DOHH2 (cell line): ENCODE results near the gene LGALS9.

Experiments used
- H3F3A ChIP-seq: fragments of 200-600 bp; sonication (generic), shearing (Covaris generic); 2 replicates; pipeline ENCODE4 v1.6.0; 2016; ENCODE audit warnings: antibody characterized with exemption, mild to moderate bottlenecking; ENCODE audit not compliant: control insufficient read depth, insufficient read depth
- H3K27ac ChIP-seq: fragments of 200-600 bp; sonication (generic); 2 replicates; pipeline ENCODE4 v1.5.1; 2014; ENCODE audit warnings: low read depth, mild to moderate bottlenecking, low read length, moderate library complexity
- H3K27me3 ChIP-seq: fragments of 200-600 bp; sonication (generic); 2 replicates; pipeline ENCODE4 v1.6.1; 2014; ENCODE audit warnings: mild to moderate bottlenecking, low read length, mixed read lengths; ENCODE audit not compliant: control insufficient read depth
- H3K36me3 ChIP-seq: fragments of 200-600 bp; sonication (generic); 2 replicates; pipeline ENCODE4 v1.6.1; 2014; ENCODE audit warnings: mild to moderate bottlenecking, low read length, moderate library complexity, mixed read lengths; ENCODE audit not compliant: control insufficient read depth
- H3K4me1 ChIP-seq: fragments of 200-600 bp; sonication (generic); 2 replicates; pipeline ENCODE4 v1.6.1; 2014; ENCODE audit warnings: mild to moderate bottlenecking, low read length, mixed read lengths; ENCODE audit not compliant: control insufficient read depth
- H3K4me2 ChIP-seq: fragments of 200-600 bp; sonication (generic); 2 replicates; pipeline ENCODE4 v1.6.0; 2014; ENCODE audit warnings: mild to moderate bottlenecking, low read length, moderate library complexity
- H3K4me3 ChIP-seq: fragments of 200-600 bp; sonication (generic); 2 replicates; pipeline ENCODE4 v1.5.1; 2014; ENCODE audit warnings: mild to moderate bottlenecking, low read length, mixed read lengths
- H3K79me2 ChIP-seq: fragments of 200-600 bp; sonication (generic); 2 replicates; pipeline ENCODE4 v1.6.1; 2014; ENCODE audit warnings: mild to moderate bottlenecking, low read length, mixed read lengths; ENCODE audit not compliant: control insufficient read depth
- H3K9me2 ChIP-seq: fragments of 200-600 bp; sonication (generic); replicated peaks from 2 replicates; pipeline ENCODE4 v1.6.1; 2014; ENCODE audit warnings: mild to moderate bottlenecking, low read length, mixed read lengths; ENCODE audit not compliant: control insufficient read depth
- H3K9me3 ChIP-seq: fragments of 200-600 bp; sonication (generic); 2 replicates; pipeline ENCODE4 v1.6.1; 2014; ENCODE audit warnings: antibody characterized with exemption, low read length, mixed read lengths; ENCODE audit not compliant: control insufficient read depth, insufficient read depth
- H4K20me1 ChIP-seq: fragments of 200-600 bp; sonication (generic); 2 replicates; pipeline ENCODE4 v1.6.0; 2014; ENCODE audit warnings: low read depth, mild to moderate bottlenecking, antibody characterized with exemption, low read length, moderate library complexity; ENCODE audit not compliant: control insufficient read depth, insufficient read depth
- EZH2phosphoT487 ChIP-seq: fragments of 200-600 bp; sonication (generic); IDR thresholded peaks from 2 replicates; pipeline ENCODE4 v1.6.1; 2017; ENCODE audit warnings: borderline replicate concordance, mild to moderate bottlenecking, antibody characterized with exemption, low read length, moderate library complexity, mixed read lengths
- TF ChIP-seq, protein P1 (sequence below): fragments of 200-600 bp; sonication (generic); IDR thresholded peaks from one replicate; pipeline ENCODE4 v1.5.1; 2014; ENCODE audit warnings: antibody characterized with exemption, mild to moderate bottlenecking, low read depth, low read length; ENCODE audit not compliant: poor library complexity, severe bottlenecking

Gene LGALS9

DNA sequence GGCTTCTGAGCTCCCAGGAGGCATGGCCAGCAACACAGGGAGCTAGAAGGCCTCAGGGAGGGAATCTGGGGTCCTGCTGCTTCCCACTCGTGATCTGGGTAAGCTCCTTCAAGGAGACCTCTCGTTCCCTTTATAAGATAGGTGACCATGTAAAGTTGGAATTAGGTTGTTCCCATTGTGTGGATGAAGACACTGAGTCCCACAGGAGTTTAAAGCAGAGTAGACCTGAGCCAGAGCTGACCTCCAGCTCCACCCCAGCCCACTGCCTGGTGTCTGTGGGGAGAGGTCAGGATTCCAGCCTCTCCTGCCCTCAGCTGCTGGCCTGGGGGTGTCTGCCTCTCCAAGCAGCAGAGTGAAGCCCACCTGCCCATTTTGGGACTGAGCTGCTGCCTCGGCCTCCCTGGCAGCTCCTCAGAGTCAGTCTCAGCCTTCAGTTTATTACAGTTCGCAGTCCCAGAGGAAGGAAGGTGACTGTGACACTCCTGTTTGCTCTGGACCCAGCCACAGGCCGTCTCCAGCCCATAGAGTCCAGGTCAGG lies 33.1 kb upstream of the LGALS9 start:
- H3F3A ChIP-seq: no peaks in the 10 kb centered on the region
- no peak overlapping the region for H3K4me3 ChIP-seq
- H3K79me2 ChIP-seq: no peaks in the 10 kb centered on the region
- no peaks in the 10 kb centered on the region for H3K9me3 ChIP-seq
- H3K27me3 ChIP-seq: peaks cover 10% of the 10 kb centered on the region; the same call in 1 of the 2 replicates
- no peaks in the 10 kb centered on the region for H4K20me1 ChIP-seq
- no peaks in the 10 kb centered on the region for H3K36me3 ChIP-seq
- TF ChIP-seq EZH2phosphoT487: no peak
- TF ChIP-seq, protein P1, sequence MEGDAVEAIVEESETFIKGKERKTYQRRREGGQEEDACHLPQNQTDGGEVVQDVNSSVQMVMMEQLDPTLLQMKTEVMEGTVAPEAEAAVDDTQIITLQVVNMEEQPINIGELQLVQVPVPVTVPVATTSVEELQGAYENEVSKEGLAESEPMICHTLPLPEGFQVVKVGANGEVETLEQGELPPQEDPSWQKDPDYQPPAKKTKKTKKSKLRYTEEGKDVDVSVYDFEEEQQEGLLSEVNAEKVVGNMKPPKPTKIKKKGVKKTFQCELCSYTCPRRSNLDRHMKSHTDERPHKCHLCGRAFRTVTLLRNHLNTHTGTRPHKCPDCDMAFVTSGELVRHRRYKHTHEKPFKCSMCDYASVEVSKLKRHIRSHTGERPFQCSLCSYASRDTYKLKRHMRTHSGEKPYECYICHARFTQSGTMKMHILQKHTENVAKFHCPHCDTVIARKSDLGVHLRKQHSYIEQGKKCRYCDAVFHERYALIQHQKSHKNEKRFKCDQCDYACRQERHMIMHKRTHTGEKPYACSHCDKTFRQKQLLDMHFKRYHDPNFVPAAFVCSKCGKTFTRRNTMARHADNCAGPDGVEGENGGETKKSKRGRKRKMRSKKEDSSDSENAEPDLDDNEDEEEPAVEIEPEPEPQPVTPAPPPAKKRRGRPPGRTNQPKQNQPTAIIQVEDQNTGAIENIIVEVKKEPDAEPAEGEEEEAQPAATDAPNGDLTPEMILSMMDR: no peak
- H3K27ac ChIP-seq: no peak overlapping the region
- no peaks in the 10 kb centered on the region for H3K4me1 ChIP-seq
- no peak overlapping the region for H3K4me2 ChIP-seq
- no peaks in the 10 kb centered on the region for H3K9me2 ChIP-seq

DNA sequence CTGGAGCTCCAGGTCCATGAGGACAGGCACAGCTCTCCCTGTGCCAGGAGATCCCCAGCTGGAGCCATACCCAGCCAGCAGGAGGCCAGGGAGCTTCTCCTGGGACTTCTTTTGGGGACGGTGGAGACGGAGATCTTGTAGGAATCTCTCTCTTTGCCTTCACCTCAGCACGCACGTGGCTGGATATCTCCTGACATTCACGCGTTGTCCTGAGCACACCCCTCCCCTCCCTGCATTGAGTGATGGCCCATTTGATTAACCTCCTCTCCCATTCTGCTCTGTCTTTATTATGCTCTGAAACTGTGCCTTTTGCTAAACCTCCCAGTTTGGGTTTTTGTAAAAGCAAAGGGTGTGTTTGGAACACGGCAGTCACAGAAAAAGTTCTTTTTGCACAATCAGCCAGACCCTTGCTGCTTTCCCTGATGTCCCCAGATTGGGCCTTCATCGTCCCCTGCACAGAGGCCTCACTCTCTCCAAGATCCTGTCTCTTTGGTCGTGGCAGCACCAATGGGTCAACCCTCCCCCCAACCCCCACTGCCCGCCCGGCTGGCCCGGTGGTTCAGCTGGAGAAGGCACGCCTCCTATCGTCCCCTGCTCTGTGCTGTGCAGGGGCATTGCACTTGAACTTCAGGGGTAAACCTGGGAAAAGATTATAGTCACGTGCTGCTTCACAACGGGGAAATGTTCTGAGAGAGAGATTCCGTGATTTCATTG lies 32.5 kb upstream of the LGALS9 start:
- H3F3A ChIP-seq: no peaks in the 10 kb centered on the region
- no peak for TF ChIP-seq EZH2phosphoT487
- TF ChIP-seq, protein P1: no peak
- peaks cover 12% of the 10 kb centered on the region; the same call in 1 of the 2 replicates for H3K27me3 ChIP-seq
- no peaks in the 10 kb centered on the region for H3K36me3 ChIP-seq
- no peaks in the 10 kb centered on the region for H3K4me1 ChIP-seq
- H3K27ac ChIP-seq: no peak overlapping the region
- no peak overlapping the region for H3K4me3 ChIP-seq
- no peak overlapping the region for H3K4me2 ChIP-seq
- H4K20me1 ChIP-seq: no peaks in the 10 kb centered on the region
- H3K79me2 ChIP-seq: no peaks in the 10 kb centered on the region
- H3K9me2 ChIP-seq: no peaks in the 10 kb centered on the region
- no peaks in the 10 kb centered on the region for H3K9me3 ChIP-seq

DNA sequence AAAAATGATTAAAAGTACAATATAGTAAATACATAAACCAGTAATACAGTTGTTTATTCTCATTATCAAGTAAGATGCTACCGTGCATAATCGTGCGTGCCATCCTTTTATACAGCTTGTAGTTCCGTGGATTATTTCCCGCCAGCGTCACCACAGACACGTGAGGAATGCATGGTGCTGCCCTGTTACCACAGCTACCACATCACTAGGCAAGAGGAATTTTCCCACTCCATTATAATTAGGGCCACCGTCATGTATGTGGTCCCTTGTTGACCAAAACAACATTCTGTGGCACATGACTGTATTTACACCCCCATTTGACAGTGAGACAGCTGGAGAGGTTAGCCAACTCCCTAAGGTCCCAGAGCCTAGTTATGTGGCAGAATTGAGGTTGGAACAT lies 30.5 kb upstream of the LGALS9 start:
- Histone ChIP-seq H3K27ac (no peak overlapping the region), H3K9me3 (no peaks in the 10 kb centered on the region), H3K4me3 (no peak overlapping the region), H3K79me2 (no peaks in the 10 kb centered on the region), H3K9me2 (no peaks in the 10 kb centered on the region), H4K20me1 (no peaks in the 10 kb centered on the region), H3K27me3 (peaks cover 12% of the 10 kb centered on the region; the same call in 1 of the 2 replicates), H3K36me3 (no peaks in the 10 kb centered on the region), H3K4me2 (no peak overlapping the region), H3F3A (no peaks in the 10 kb centered on the region), H3K4me1 (no peaks in the 10 kb centered on the region)
- TF ChIP-seq, protein P1: no peak
- no peak for TF ChIP-seq EZH2phosphoT487
